ENCODE data around the gene KIF7.

KIF7 gene

DNA sequence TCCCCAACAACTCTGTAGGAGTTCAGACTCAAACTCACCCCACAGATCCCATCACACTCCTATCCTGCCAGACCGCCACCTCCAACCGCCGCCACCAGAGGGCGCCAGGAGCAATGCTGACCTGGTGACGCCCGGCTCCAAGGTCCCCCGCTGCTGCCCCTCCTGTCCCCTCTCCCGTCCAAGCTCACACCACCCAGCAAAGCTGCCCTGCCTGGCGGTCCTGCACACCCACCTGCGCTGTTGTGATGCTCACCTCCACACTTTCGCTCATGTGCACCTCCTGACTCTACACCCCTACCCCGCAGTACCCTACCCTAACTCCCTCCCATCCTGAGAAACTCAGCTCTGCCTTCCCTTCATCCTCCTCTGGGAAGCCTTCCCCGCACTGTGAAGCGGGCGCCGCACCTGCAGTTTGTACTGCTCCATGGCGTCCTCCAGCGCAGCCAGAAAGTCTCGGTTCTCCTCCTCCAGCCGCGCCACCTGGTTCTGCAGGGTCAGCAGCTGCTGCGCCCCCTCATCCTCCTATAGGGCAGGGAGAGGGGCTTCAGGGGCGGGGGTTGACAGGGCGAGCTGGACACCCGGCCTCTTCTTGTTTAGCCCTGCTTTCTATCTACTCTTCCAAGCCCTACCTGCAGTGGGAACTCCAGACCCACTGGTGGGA lies 7.9 kb downstream of the KIF7 start:
- peak; percentile 58 for DNase-seq (ENCODE audit: low spot score)

DNA sequence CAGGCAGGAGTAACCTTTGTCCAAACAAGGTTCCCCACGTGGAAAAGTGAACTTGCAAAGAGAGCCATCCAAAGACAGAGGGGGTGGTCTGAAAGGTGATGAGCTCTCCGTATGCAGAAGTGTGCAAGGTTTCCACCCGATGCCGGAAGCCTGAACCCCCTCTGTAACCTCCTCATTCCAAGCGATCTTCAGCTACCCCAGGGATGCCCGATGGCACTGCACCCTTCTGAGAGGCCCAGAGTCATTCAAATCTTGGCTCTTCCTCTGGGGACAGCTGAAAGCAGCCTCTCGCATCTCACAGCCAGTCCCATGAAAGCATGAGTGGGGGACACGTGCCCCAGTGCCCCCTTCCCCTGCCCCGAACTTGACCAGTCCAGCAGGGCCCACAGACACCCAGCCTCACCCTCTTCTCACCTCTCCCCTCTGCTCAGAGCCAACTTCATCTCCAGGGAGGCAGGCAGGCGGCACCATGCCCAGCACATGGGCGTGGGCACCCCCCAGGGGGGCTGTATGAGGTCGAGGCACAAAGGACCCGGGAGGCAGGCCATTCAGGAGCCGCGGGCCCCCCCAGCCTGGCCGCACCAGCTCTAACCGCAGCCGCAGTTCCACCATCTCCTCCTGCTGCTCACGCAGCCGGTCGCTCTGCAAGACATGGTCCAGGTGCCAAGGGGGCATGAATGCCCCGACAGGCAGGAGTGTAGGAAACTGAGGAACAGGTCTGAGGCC lies 8.7 kb downstream of the KIF7 start:
- DNase-seq (ENCODE audit: low spot score) = no peak

DNA sequence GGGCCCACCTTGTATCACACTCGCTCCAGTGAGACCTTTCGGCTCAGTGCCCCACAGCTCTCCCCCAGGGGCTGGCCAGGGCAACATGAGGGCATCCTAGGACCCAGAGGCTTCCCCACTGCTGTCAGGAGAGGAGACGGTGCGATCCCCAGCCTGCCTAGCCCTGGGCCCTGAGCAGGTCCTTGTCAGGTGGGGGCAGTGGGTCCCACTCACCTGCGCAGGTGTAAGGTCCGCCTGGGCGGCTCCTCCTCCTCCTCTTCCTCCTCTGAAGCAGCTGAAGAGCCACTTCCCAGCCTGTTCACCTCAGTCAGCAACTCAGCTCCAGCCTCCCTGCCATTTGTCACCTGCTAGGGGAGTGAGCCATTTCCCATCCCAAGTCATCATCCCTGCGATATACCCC lies 9.6 kb downstream of the KIF7 start:
- DNase-seq (ENCODE audit: low spot score) = no peak

DNA sequence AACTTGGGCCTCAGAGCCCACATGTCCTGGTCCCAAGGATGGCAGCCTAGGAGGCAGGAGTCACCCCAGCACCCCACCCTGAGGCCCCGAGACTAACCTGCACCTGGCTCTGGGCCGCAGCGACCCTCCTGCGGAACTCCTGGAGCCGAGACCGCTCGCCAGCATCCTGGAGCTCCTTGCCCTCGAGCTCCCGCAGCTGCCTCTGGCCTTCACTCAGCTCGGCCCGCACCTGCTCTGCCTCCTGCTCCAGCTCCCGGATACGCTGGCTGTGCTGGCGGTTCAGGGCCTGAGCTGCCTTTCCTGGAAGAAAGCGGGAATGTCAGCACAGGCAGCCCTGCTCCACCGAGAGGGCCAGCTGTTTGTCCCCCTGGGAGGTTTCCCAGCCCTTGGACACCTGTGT lies 13.2 kb downstream of the KIF7 start:
- DNase-seq (ENCODE audit: low spot score) = no peak

DNA sequence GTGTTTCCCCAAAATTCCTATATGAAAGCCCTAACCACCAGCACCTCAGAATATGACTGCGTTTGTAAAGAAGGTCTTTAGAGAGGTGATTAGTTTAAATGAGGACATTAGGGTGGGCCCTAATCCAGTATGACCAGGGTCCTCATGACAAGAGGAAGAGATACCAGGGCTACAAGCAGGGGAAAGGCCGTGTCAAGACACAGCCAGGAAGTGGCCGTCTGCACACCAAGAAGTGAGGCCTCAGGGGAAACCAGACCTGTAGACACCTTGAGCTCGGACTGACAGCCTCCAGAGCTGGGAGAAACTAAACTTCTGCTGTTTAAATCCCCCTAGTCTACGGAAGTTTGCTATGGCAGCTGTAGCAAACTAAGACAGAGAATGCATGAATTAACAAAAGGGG lies 14.2 kb downstream of the KIF7 start:
- DNase-seq (ENCODE audit: low spot score) = no peak

DNA sequence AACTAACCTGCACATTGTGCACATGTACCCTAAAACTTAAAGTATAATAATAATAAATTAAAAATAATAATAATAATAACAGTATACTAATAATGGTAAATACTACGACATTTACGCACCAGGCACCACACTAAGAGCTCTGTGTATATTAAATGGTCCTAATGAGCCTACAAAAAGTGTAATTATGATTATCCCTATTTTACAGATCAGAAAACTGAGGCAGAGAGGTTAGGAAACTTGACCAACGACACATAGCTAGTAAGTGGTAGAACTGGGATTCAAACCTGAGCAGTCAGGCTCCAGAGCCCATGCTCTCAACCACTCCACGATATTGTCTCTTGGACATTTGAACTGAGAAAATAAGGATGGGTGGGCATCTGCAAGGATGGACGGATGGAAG lies 15.0 kb downstream of the KIF7 start:
- no peak for DNase-seq (ENCODE audit: low spot score)

DNA sequence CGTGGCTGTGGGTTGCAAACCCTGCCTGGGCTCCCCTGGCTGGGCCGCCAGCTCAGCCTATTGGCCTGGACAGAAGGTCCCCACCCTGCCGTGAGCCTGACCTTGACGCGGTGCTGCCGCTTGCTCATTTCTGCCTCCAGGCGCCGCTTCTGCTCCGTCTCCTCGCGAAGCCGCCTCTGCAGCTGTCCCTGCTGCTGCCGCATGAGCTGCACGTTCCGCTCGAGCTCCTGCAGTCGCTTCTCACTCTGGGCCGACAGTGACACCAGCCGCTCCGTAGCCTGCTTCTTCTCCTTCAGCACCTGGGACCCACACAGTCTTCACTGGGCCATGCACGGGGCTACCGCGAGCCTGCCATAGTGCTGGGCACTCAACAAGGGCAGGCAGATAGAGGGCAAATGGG lies 21.7 kb downstream of the KIF7 start:
- DNase-seq (ENCODE audit: low spot score) = no peak

DNA sequence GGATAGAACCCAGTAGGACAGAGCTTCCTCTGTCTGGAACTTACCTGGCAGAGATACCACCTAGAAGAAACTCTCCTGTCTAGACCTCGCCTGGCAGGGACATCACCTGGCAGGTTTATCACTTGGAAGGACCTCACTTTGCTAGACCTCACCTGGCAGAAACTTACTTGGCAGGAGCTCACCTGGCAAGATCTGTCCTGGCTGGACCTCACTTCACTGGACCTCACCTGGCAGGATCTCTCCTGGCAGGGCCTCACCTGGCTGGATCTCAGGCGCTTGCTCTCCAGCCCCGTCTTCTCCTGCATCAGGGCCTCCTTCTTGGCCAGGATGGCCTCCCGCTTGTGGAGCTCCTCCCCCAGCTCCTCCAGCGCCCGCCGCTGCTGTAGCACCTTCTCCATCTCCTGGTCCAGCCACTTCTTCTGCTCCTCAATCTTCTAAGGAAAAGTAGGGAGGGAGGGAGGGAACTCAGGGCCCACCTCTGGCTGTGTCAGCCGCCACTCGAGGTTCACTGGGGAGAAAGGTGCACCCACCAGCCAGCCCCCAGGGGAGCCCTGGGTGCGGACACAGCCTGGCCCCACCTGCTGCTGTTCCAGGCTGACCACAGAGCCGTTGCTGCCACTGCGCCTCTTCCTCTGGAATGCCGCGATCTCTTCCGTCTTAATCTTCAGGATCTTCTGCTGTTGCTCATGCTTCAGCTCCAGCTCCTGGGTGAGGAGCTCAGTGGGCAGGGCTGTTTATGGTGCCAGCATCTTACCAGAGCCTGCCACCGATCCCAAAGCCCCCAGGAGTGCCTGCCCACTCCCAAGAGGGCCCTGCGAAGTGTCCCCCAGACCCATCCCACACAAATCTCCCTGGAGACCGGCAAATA lies 22.5 kb downstream of the KIF7 start:
- DNase-seq (ENCODE audit: low spot score) = no peak

DNA sequence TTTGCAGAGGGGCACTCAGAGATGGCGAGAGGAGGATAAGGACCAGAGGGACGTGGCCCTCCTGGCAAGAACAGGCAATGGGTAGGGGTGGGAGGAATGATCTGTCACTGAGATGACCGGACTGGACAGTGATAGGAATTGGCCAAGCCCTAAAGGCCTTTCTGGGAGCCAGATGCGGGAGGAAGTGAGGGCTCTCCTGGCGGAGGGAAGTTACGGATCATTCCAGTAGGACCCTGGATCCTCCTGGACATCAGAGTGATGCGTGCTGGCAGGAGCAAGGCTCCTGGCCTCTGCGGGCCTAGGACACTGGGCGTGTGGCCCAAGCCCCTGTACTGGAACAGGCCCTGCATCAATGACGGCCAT lies 23.4 kb downstream of the KIF7 start:
- DNase-seq (ENCODE audit: low spot score) = no peak

DNA sequence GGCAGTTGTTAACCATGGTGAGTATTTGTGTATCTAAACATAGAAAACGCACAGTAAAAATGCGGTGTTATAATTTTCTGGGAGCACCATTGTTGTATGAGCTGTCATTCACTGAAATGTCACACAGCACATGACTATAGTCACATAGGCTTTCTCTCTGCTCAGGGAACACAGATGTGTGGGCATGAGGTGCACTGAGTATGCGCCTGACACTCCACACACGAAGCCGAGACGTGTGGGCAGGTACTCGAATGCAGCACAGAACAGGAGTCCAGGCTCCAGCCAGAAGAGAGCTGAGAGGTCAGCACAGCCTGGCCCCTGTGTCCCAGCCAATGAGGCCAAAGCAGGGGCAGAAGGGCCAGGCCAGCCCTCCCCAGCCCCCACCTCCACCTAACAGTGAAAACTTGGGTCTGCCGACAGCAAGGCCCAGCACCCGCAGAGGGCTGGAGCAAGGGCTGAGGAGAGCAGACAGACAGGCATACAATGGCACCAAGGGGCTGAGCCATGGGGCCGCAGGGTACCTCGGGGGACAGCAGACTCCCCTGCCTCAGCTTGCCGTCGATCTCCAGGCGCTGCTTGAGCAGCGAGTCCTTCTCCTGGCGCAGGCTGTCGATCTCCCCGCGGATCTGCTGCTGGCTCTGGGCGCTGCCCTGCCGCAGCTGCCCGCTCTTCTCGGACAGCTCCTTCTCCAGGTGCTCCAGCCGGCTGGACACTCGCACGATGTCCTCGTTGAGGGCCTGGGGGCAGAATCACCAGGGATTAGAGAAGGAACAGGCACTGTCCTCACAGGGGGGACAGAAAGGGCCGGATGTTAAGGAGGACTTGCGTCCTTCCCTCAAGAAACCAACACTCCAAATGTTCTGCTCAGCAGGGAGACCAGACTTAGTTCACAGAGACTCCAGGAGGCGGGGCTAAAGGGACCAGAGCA lies 24.0 kb downstream of the KIF7 start:
- DNase-seq (ENCODE audit: low spot score) = no peak

DNA sequence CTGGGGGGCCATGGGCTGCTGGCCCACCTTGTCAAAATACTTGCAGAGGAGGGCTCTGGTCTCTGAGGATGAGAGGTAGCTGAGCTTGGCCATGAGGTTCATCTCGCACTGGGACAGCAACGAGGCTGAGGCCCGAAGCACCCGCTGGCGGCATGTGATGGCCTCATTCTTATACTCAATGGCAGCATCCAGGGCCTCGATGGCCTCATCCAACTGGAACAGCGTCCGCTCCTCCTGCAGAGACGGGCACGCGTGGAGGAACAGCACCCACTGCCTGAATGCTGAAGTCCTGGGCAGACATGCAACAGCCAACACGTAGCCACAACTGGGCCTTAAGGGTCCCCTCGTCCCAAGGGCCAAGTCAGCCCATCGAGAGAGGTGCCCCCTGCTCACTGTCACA lies 25.0 kb downstream of the KIF7 start:
- no peak for DNase-seq (ENCODE audit: low spot score)

DNA sequence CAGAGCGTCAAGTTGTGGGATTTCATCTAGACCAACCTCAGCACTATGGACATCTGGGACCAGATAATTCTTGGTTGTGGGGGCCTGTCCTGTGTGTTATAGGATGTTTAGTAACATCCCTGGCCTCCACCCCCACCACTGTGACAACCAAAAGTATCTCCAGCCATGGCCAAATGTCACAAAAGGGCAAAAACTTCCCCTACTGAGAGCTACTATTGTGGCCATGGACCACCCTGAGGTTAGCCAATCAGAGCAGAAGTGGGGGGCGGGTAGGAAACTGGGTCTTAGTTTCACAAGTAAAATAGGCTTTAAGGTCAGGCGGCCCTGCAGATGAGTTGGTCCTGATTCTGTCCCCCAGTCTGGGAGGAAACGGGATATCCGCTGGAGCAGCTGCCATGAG lies 25.4 kb downstream of the KIF7 start:
- DNase-seq (ENCODE audit: low spot score) = no peak

DNA sequence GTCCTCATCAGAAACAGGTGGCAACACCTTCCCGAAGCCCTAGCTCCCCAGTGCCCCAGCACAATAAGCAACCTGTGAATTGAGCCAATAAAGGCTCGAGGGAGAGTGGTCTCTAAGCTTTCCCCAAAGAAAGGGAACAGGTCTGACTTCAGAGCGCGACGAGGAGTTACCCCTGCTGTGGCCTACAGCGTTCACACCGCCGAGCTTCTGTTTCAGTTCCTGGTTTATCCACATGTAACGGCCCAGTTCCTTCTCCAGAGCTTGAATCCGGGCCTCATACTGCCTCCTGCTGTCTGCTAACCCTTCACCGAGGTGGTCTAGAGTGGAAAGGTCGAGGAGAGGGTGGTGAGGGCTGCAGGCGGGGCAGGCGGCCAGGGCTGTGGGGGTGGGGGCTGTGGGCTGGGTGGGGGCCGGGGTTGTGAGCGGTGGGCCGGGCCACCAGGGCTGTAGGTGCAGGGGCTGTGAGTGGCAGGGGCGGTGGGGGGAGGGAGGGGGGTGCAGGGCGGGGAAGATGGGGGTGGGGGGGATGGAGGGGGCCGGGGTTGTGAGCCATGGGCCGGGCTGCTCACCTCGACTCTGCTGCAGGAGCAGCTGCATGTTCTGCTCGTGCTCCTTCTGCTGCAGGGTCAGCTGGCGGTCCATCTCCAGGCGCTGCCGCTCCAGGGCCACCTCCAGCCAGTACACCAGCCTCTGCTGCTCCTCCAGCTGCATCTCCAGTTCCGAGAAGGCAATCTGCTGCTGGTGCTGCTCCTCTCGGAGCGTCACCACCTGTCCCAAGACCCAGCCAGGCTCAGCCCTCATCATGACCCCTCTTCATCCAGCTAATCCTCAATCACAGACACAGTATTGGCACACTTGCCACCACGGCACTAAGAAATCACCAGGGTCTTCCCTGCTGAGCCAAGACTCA lies 26.2 kb downstream of the KIF7 start:
- DNase-seq (ENCODE audit: low spot score) = no peak

DNA sequence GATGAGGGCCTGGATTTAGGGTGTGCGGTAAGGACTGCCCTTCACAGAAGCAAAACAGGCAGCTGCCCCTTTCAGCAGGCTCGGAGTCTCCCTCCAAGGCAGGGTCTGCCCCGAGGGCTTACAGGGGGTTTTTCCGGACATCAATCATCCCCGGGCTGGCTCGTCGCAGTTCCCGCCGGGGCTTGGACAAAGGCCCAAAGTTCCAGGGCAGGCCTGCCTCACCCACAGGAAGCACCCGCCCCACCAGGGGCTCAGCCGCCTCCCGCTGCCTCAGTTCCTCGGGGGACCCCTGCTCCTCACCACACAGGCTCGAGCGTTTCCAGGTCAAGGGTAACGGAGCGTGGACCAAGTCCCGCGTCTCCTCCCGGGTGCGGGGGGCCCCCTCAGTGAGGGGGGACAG lies 27.0 kb downstream of the KIF7 start:
- no peak for DNase-seq (ENCODE audit: low spot score)

DNA sequence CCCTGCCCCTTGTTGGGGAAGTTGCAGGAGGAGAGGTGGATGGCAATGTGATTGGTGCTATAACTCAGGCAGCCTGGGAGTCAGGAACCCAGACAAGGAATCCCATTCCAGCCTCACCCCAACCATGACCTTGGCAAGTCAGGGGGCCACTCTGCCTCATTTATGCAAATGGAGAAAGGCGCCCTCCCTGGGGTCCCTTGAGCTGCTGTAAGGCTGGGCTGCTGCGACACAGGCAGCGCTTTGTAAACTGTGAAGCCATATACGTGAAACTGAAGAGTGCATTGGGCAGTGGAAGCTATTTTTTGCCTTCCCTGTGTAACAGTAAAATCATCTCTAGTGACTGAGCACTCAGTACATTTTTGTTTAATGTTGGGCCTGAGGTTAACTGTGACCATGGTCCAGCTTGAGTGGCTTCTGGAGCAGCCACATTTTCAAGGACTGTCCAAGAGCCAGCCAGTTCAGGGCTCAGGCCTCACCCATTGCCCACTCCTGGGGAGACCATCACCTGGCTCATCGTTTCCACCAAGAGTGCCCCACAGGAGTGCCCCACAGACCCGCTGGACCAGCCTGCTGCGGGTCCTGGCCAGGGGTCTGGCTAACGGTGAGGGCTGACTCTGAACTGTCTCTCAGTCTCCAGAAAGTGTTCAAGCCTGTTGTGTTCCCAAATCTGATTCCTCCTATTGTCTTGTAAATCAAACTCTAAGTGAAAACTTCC lies 27.9 kb downstream of the KIF7 start:
- DNase-seq (ENCODE audit: low spot score) = no peak

DNA sequence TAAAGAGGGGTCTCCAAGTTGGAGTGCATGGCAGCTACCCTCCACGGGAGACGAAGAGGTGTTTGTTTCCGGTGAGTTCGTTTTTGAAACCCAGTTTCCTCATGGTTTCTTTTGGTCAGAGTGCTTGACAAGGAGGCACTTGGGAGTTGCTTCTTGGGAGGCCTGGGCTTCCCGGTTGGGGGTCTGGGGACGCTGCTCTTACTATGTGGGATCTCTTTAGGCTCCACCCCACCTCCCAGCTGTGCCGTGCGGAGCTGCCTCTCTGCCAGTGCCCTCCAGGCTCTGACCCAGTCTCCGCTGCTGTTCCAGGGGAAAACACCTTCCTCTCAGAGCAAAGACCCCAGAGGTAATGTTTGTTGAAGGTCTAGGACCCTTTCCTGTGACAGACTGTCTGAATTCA lies 29.6 kb downstream of the KIF7 start:
- DNase-seq (ENCODE audit: low spot score) = no peak

DNA sequence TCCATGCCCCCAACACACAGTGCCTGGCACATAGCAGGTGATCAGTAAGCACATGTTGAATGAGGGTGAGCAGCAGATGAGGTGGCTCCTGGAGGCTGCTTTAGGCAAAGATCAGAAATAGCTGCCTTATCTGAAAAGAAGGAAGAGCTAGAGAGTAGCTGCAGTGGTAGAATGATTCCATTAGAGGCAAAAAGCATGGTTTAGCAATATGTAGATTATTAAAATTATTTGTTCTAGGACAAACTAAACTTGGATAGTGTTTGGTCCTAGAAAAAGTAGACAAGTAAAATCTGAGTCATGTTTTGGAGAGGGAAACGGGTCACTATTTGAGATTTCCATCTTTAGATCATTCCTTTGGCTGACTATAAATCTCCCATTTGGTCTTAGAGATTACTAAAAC lies 32.1 kb downstream of the KIF7 start:
- DNase-seq (ENCODE audit: low spot score) = no peak

DNA sequence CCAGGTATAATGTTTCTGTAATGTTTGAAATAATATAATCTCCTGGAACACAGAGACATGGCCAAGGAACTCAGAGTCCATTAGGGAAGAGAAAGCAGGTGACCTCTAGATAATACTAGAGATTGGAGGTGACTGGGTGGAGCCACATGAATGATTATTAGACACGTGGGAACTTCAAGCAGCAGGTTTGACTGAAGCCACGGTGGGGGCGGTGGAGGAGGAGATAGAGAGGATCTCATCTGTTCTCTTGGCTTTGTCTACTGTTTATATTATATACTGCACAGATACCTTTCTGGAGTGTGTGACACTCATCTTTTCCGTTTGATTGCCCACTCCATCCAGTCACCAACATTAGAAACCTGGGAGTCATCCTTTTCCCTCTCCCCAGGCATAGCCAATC lies 33.7 kb downstream of the KIF7 start:
- DNase-seq (ENCODE audit: low spot score) = no peak

DNA sequence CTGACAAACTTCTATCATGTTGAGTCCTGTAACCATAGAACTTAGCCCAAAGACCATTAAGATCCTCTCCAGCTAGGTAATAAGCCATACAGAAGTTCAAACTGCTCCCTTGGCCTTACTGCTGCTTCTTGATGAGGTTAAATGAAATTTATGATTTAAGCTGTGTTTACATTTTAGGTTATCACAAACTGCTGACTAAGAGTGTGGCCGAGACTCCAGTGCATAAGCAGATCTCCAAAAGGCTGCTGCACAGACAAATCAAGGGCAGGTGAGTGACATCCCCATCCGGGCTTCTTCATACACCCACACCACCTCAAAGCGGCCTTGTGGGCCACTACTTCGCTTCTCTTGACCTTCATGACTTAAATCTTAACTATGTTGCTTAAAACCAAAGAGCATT lies 39.0 kb downstream of the KIF7 start:
- DNase-seq (ENCODE audit: low spot score) = no peak

DNA sequence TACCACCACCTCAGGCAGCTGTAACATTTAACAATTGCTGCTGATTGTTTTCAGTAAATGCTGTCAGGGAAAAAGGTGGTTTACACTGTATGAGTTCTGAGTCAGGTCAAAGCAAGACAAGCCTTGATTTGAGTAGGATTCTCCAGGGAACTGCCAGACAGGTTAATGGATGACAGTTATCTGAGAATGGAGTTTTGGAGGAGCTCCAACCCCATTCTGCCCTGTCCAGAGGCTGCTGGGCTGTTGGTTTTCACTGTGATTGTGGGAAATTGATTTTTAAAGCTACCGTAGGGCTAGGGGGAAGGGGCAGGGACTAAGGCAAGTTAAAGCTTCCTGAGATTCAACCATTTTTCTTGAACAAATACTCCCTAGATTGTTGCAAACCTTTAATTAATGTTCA lies 40.1 kb downstream of the KIF7 start:
- no peak for DNase-seq (ENCODE audit: low spot score)
